ENCODE measurements around the gene MAPKAP1. TPM values are rescaled to one million over a fixed set of nuclear protein-coding genes. Genes with fewer than 3 reads are reported as not detected.
A peak's percentile ranks its signal among the peaks of the same experiment; 100 is the strongest.

MAPKAP1 gene
- total RNA-seq, 2 experiments from 2014 or later, result 54.8 to 57.4 TPM

DNA sequence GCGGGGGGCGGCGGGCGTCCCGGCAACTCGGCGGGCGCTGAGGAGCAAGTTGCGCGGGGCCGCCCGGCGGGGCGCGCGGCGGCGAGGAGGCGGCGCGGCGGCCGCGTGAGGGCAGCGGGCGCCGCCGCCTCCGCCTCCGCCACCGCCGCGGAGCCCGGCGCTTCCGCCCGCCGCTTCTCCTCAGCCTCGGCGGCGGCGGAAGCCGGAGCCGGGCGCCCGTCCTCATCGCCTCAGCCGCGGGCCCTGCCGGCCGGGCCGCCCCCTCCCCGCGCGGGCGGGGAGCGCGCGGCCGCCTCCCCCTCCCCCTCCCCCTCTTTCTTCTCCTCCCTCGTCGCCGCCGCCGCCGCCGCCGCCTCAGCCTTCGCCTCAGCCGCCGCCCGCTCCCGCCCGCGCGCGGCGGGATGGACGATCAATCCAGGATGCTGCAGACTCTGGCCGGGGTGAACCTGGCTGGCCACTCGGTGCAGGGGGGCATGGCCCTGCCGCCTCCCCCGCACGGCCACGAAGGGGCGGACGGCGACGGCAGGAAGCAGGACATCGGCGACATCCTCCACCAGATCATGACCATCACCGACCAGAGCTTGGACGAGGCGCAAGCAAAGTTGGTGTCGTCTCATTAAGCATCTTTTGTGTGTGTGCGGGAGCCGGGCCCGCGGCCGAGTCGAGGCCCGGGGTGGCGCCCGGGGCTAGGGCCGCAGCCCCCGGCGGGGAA is 40.2 kb upstream of the MAPKAP1 start, which contains the start of gene PBX3:
Gene PBX3, plus strand, starts transcription at position 321 of the 712 bp plus-strand sequence.
- H3K4me1 Mint-ChIP-seq (ENCODE audit: low read depth), result peaks cover 27% of the 10 kb centered on the region
- peak within 1 kb of the TSS; percentile 91 for H3K4me3 Mint-ChIP-seq
- DNase-seq, result peak; percentile 55
- intact Hi-C loops (cut with micrococcal nuclease), result loop anchor here (2.0 to 5.0 kb wide), 3 partner anchors 114 to 650 kb away; no protein-coding TSS in a partner anchor
- H3K9me3 Mint-ChIP-seq, result no peaks in the 10 kb centered on the region
- H3K27ac Mint-ChIP-seq, result peak within 1 kb of the TSS; percentile 90
- H3K27me3 Mint-ChIP-seq (ENCODE audit: low read depth), result peaks cover 6% of the 10 kb centered on the region
- CTCF ChIA-PET, result no interaction called here
- H3K36me3 Mint-ChIP-seq (ENCODE audit: low read depth), result peaks cover 4% of the 10 kb centered on the region

DNA sequence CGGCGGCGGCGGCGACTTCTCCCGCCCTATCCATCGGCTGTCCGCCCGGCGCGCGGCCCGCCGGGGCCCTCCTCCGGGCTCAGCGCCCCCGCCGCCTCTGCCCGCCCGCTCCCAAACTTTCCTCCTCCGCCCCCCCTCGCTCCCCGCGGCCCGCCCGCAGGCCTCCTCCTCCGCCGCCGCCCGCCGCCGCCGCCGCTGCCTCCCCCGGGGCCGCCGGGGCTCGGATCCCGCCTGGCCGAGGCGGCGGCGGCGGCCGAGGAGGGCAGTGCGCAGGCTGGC is 39.7 kb upstream of the MAPKAP1 start:
- H3K27me3 Mint-ChIP-seq (ENCODE audit: low read depth), result peaks cover 6% of the 10 kb centered on the region
- intact Hi-C loops (cut with micrococcal nuclease), result loop anchor here (1.0 to 5.0 kb wide), 7 partner anchors 39 to 651 kb away; partner anchors contain the start of gene MAPKAP1
- no peak for DNase-seq
- H3K4me1 Mint-ChIP-seq (ENCODE audit: low read depth), result peaks cover 25% of the 10 kb centered on the region
- CTCF ChIA-PET, result no interaction called here
- peaks cover 4% of the 10 kb centered on the region for H3K36me3 Mint-ChIP-seq (ENCODE audit: low read depth)
- H3K4me3 Mint-ChIP-seq, result peak overlapping the region; percentile 91
- H3K27ac Mint-ChIP-seq, result no peak overlapping the region
- H3K9me3 Mint-ChIP-seq, result no peaks in the 10 kb centered on the region

DNA sequence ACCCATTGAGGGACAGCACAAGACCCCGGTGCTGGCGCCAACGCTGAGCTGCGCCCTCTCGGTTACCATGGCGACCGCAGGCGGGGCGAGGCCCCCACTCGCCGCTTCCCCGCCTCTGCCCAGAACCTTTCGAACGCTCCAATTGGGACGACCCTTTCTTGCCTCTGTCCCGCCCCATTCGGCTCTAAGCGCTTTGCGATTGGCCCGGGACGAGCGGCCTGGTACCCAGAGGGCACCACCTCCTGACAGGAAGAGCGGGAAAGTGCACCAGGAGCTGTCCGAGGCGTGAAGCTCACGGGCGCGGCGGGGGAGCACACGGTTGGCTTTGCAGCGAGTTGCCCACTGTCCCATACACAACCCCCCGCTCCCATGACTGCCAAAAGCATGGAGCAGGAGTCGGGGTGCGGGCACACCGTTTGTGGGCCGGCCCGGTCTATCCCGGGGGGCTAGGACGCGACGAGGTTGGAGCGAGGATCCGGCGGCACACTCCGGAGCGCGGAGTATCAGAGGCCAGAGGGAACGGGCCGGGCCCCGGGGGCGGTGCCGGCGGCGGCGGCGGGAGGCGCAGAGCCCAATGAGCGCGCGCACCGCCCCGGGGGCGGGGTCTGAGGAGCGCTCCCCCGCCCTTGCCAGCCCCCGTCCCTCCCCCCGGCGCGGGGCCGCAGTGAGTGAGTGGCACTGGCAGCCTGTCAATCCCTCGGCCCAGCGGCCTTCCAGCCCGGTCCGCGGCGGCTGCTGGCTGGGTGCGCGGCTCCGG is 39.2 kb upstream of the MAPKAP1 start:
- no peaks in the 10 kb centered on the region for H3K9me3 Mint-ChIP-seq

GRCh38 chr9:125745682-125746016 is 38.6 kb upstream of the MAPKAP1 start:
- H3K9me3 Mint-ChIP-seq, result no peaks in the 10 kb centered on the region
- peaks cover 4% of the 10 kb centered on the region for H3K36me3 Mint-ChIP-seq (ENCODE audit: low read depth)
- H3K27me3 Mint-ChIP-seq (ENCODE audit: low read depth), result peaks cover 6% of the 10 kb centered on the region
- intact Hi-C loops (cut with micrococcal nuclease), result loop anchor here (1.0 to 5.0 kb wide), 7 partner anchors 38 to 652 kb away; partner anchors contain the start of gene MAPKAP1
- H3K4me3 Mint-ChIP-seq, result peak overlapping the region; percentile 91
- peaks cover 23% of the 10 kb centered on the region for H3K4me1 Mint-ChIP-seq (ENCODE audit: low read depth)
- no peak for DNase-seq
- H3K27ac Mint-ChIP-seq, result no peak overlapping the region
- CTCF ChIA-PET, result interaction anchor here (1.0 to 1.4 kb wide), 2 partner anchors 74 to 187 kb away, joined by 3 read pairs; no protein-coding TSS in a partner anchor

More for the DNA sequence above, 39.2 kb upstream of the MAPKAP1 start:
- Mint-ChIP-seq H3K4me1 (ENCODE audit: low read depth) (peaks cover 25% of the 10 kb centered on the region), H3K36me3 (ENCODE audit: low read depth) (peaks cover 4% of the 10 kb centered on the region), H3K4me3 (peak overlapping the region; percentile 91), H3K27ac (peak overlapping the region; percentile 90), H3K27me3 (ENCODE audit: low read depth) (peaks cover 6% of the 10 kb centered on the region)
- intact Hi-C loops (cut with micrococcal nuclease), result loop anchor here (1.0 to 5.0 kb wide), 7 partner anchors 39 to 651 kb away; partner anchors contain the start of gene MAPKAP1
- peak; percentile 93 for DNase-seq
- CTCF ChIA-PET, result interaction anchor here (1.4 kb wide), 1 partner anchor 188 kb away, joined by 3 read pairs; no protein-coding TSS in a partner anchor

GRCh38 chr9:125745018-125745417 is 38.0 kb upstream of the MAPKAP1 start:
- Mint-ChIP-seq H3K36me3 (ENCODE audit: low read depth) (peaks cover 4% of the 10 kb centered on the region), H3K27ac (no peak overlapping the region), H3K27me3 (ENCODE audit: low read depth) (peaks cover 6% of the 10 kb centered on the region), H3K9me3 (no peaks in the 10 kb centered on the region), H3K4me1 (ENCODE audit: low read depth) (peaks cover 18% of the 10 kb centered on the region), H3K4me3 (peak overlapping the region; percentile 91)
- no peak for DNase-seq
- intact Hi-C loops (cut with micrococcal nuclease), result loop anchor here (5.0 kb wide), 1 partner anchor 652 kb away; no protein-coding TSS in a partner anchor
- CTCF ChIA-PET, result interaction anchor here (1.0 to 1.4 kb wide), 2 partner anchors 74 to 186 kb away, joined by 3 read pairs; no protein-coding TSS in a partner anchor

DNA sequence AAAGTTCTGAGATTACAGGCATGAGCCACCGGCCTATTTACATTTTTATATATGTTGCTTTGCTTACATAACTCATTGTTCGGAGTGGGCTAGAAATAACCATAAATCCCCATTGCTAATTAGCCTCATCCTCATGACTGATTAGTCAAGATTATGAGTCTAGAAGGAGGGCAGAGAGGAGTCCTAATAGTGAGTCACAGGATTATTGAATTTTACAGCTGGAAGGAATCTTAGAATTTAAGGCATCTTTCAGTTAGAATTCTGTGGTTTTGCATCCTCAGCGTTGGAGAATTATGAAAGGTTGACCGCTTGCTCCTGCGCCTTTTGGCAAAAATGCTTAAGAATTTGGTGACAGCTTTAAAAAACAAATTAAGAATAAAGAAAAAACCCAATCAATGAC is 37.6 kb upstream of the MAPKAP1 start:
- CTCF ChIA-PET, result interaction anchor here (1.0 to 1.4 kb wide), 2 partner anchors 75 to 186 kb away, joined by 3 read pairs; no protein-coding TSS in a partner anchor
- no peak overlapping the region for H3K4me3 Mint-ChIP-seq
- DNase-seq, result no peak

GRCh38 chr9:125743682-125744428 is 36.8 kb upstream of the MAPKAP1 start:
- DNase-seq, result no peak
- Mint-ChIP-seq H3K4me1 (ENCODE audit: low read depth) (peaks cover 8% of the 10 kb centered on the region), H3K27ac (no peak overlapping the region), H3K4me3 (no peak overlapping the region), H3K36me3 (ENCODE audit: low read depth) (peaks cover under 1% of the 10 kb centered on the region), H3K27me3 (ENCODE audit: low read depth) (peaks cover 4% of the 10 kb centered on the region), H3K9me3 (no peaks in the 10 kb centered on the region)
- intact Hi-C loops (cut with micrococcal nuclease), result no loop called here
- CTCF ChIA-PET, result no interaction called here

More for the DNA sequence above, 37.6 kb upstream of the MAPKAP1 start:
- no peak overlapping the region for H3K27ac Mint-ChIP-seq
- H3K9me3 Mint-ChIP-seq, result no peaks in the 10 kb centered on the region
- H3K27me3 Mint-ChIP-seq (ENCODE audit: low read depth), result peaks cover 6% of the 10 kb centered on the region
- H3K4me1 Mint-ChIP-seq (ENCODE audit: low read depth), result peaks cover 15% of the 10 kb centered on the region
- H3K36me3 Mint-ChIP-seq (ENCODE audit: low read depth), result peaks cover 4% of the 10 kb centered on the region
- intact Hi-C loops (cut with micrococcal nuclease), result loop anchor here (5.0 kb wide), 1 partner anchor 653 kb away; no protein-coding TSS in a partner anchor

GRCh38 chr9:125742657-125743056 is 35.6 kb upstream of the MAPKAP1 start:
- CTCF ChIA-PET, result no interaction called here
- H3K4me1 Mint-ChIP-seq (ENCODE audit: low read depth), result peaks cover 5% of the 10 kb centered on the region
- DNase-seq, result no peak
- no peak overlapping the region for H3K4me3 Mint-ChIP-seq
- intact Hi-C loops (cut with micrococcal nuclease), result no loop called here
- peaks cover 4% of the 10 kb centered on the region for H3K27me3 Mint-ChIP-seq (ENCODE audit: low read depth)
- H3K36me3 Mint-ChIP-seq (ENCODE audit: low read depth), result no peaks in the 10 kb centered on the region
- H3K9me3 Mint-ChIP-seq, result no peaks in the 10 kb centered on the region
- H3K27ac Mint-ChIP-seq, result no peak overlapping the region

GRCh38 chr9:125739436-125739835 is 32.4 kb upstream of the MAPKAP1 start:
- no peaks in the 10 kb centered on the region for H3K27me3 Mint-ChIP-seq (ENCODE audit: low read depth)
- DNase-seq, result no peak
- CTCF ChIA-PET, result interaction anchor here (0.6 kb wide), 1 partner anchor 110 kb away, joined by 3 read pairs; no protein-coding TSS in a partner anchor
- no peaks in the 10 kb centered on the region for H3K36me3 Mint-ChIP-seq (ENCODE audit: low read depth)
- no peaks in the 10 kb centered on the region for H3K4me1 Mint-ChIP-seq (ENCODE audit: low read depth)
- no peaks in the 10 kb centered on the region for H3K9me3 Mint-ChIP-seq
- no peak overlapping the region for H3K27ac Mint-ChIP-seq
- no peak overlapping the region for H3K4me3 Mint-ChIP-seq
- intact Hi-C loops (cut with micrococcal nuclease), result no loop called here

- H3K9me3 Mint-ChIP-seq, result no peaks in the 10 kb centered on the region
- CTCF ChIA-PET, result no interaction called here
Measured at GRCh38 chr9:125732562-125732961, 25.6 kb upstream of the MAPKAP1 start.

DNA sequence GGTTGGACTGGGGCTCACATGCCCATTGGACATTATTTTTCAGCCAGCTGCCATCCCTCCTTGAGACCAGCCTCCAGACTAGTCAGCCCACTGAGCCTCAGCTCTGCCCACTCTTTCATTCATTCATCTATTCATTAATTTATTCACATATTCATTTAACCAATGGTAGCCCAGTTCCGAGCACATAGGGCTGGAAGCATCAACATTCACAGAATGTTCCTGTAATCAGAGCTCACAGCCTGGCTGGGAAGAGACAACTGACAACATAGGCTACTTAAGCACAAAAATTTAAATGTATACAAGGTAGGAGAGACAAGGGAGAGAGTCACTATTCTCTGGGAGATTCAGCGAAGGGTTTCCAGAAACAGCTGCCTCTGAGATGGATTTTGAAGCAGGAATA is 23.2 kb upstream of the MAPKAP1 start:
- Mint-ChIP-seq H3K36me3 (ENCODE audit: low read depth) (no peaks in the 10 kb centered on the region), H3K27ac (no peak overlapping the region), H3K9me3 (no peaks in the 10 kb centered on the region), H3K4me1 (ENCODE audit: low read depth) (no peaks in the 10 kb centered on the region), H3K4me3 (no peak overlapping the region), H3K27me3 (ENCODE audit: low read depth) (no peaks in the 10 kb centered on the region)
- CTCF ChIA-PET, result interaction anchor here (1.0 to 1.2 kb wide), 2 partner anchors 10 to 323 kb away, joined by 3 read pairs; no protein-coding TSS in a partner anchor
- DNase-seq, result no peak
- intact Hi-C loops (cut with micrococcal nuclease), result no loop called here

More at GRCh38 chr9:125732562-125732961, 25.6 kb upstream of the MAPKAP1 start:
- Mint-ChIP-seq H3K36me3 (ENCODE audit: low read depth) (no peaks in the 10 kb centered on the region), H3K4me3 (no peak overlapping the region), H3K4me1 (ENCODE audit: low read depth) (no peaks in the 10 kb centered on the region), H3K27me3 (ENCODE audit: low read depth) (no peaks in the 10 kb centered on the region), H3K27ac (no peak overlapping the region)
- intact Hi-C loops (cut with micrococcal nuclease), result no loop called here
- no peak for DNase-seq

Data from activated naive CD4-positive, alpha-beta T cell treated with anti-CD3 and anti-CD28 coated beads for 36 hours (primary cell).